Measurements from ENCODE around the gene SATB2. TPM values are rescaled to one million over a fixed set of nuclear protein-coding genes. Genes with fewer than 3 reads are reported as not detected.

The SATB2 gene
- polyA plus RNA-seq, 1 of the 3 experiments (the other 2 are of a cell fraction), result 0.13 TPM

- 4% methylated on average over 3 of the region's 3 CpGs for WGBS (ENCODE audit: low lambda C conversion rate)
- ChIA-PET CTCF (no interaction called here), POLR2A (no interaction called here)
- Histone ChIP-seq H3K9me2 (no peaks in the 10 kb centered on the region), H3F3A (replicated peaks; ENCODE audit: insufficient read depth) (no peaks in the 10 kb centered on the region), H3K9ac (no peak overlapping the region), H3K27me3 (ENCODE audit: insufficient read depth) (peaks cover 9% of the 10 kb centered on the region; the same call in 1 of the 2 replicates), H3K4me3 (ENCODE audit: low read depth in 2 of 2, low read length in 1 of 2) (no peak overlapping the region), H3K4me1 (ENCODE audit: control insufficient read depth in 1 of 2, insufficient read depth in 2 of 2, low read depth in 1 of 2, low read length in 1 of 2) (no peaks in the 10 kb centered on the region; a peak in 1 of 4 replicates), H2AFZ (ENCODE audit: low read depth) (no peak overlapping the region), H4K20me1 (ENCODE audit: insufficient read depth) (no peaks in the 10 kb centered on the region), H3K36me3 (replicated peaks in 1 of 2; ENCODE audit: control insufficient read depth in 1 of 2, insufficient read depth in 2 of 2, low read length in 1 of 2) (no peaks in the 10 kb centered on the region), H3K79me2 (ENCODE audit: insufficient read depth) (no peaks in the 10 kb centered on the region), H3K9me3 (no peaks in the 10 kb centered on the region), H3K27ac (ENCODE audit: low read depth in 2 of 2, low read length in 1 of 2) (no peak overlapping the region), H3K4me2 (no peak overlapping the region)
- DNase-seq, result no peak
- no peak for TF ChIP-seq NRF1 (IDR thresholded peaks at IDR 0.05; ENCODE audit: low read depth, low read length)
- no peak for TF ChIP-seq CHD2 (IDR thresholded peaks at IDR 0.05; ENCODE audit: low read length, partially characterized antibody)
- no peak for TF ChIP-seq JUND (IDR thresholded peaks at IDR 0.05)
- TF ChIP-seq EP300 (IDR thresholded peaks at IDR 0.05; ENCODE audit: borderline replicate concordance in 1 of 2, low read depth in 1 of 2, low read length in 1 of 2), result no peak
Measured at GRCh38 chr2:199414001-199414400, 43.7 kb downstream of the SATB2 start.

- 7% methylated on average over 4 of the region's 4 CpGs for WGBS (ENCODE audit: low lambda C conversion rate)
- H3K4me2 ChIP-seq, result no peak overlapping the region
- H3K9me3 ChIP-seq, result no peaks in the 10 kb centered on the region
- no peaks in the 10 kb centered on the region for H3K79me2 ChIP-seq (ENCODE audit: insufficient read depth)
- H3K27me3 ChIP-seq (ENCODE audit: insufficient read depth), result peaks cover 9% of the 10 kb centered on the region; the same call in 1 of the 2 replicates
- CTCF ChIA-PET, result no interaction called here
- no peak overlapping the region for H3K4me3 ChIP-seq (ENCODE audit: low read depth in 2 of 2, low read length in 1 of 2)
- H3K4me1 ChIP-seq (ENCODE audit: control insufficient read depth in 1 of 2, insufficient read depth in 2 of 2, low read depth in 1 of 2, low read length in 1 of 2), result no peaks in the 10 kb centered on the region; a peak in 1 of 4 replicates
- H3K27ac ChIP-seq (ENCODE audit: low read depth in 2 of 2, low read length in 1 of 2), result no peak overlapping the region
- no peak overlapping the region for H2AFZ ChIP-seq (ENCODE audit: low read depth)
- TF ChIP-seq, protein P1, sequence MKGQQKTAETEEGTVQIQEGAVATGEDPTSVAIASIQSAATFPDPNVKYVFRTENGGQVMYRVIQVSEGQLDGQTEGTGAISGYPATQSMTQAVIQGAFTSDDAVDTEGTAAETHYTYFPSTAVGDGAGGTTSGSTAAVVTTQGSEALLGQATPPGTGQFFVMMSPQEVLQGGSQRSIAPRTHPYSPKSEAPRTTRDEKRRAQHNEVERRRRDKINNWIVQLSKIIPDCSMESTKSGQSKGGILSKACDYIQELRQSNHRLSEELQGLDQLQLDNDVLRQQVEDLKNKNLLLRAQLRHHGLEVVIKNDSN (IDR thresholded peaks at IDR 0.05; ENCODE audit: borderline replicate concordance, low read depth), result no peak
- TF ChIP-seq NFIC (IDR thresholded peaks at IDR 0.05; ENCODE audit: borderline replicate concordance), result no peak
- POLR2A ChIA-PET, result no interaction called here
- H3K36me3 ChIP-seq (replicated peaks in 1 of 2; ENCODE audit: control insufficient read depth in 1 of 2, insufficient read depth in 2 of 2, low read length in 1 of 2), result no peaks in the 10 kb centered on the region
- no peaks in the 10 kb centered on the region for H3F3A ChIP-seq (replicated peaks; ENCODE audit: insufficient read depth)
- peaks cover under 1% of the 10 kb centered on the region; the same call in 1 of the 2 replicates for H3K9me2 ChIP-seq
- H4K20me1 ChIP-seq (ENCODE audit: insufficient read depth), result no peaks in the 10 kb centered on the region
- no peak for DNase-seq
- no peak overlapping the region for H3K9ac ChIP-seq
Measured at GRCh38 chr2:199409759-199410529, 47.8 kb downstream of the SATB2 start.

- no peaks in the 10 kb centered on the region for H3K36me3 ChIP-seq (replicated peaks in 1 of 2; ENCODE audit: control insufficient read depth in 1 of 2, insufficient read depth in 2 of 2, low read length in 1 of 2)
- no peaks in the 10 kb centered on the region for H3K9me3 ChIP-seq
- H3K9ac ChIP-seq, result no peak overlapping the region
- no peaks in the 10 kb centered on the region for H4K20me1 ChIP-seq (ENCODE audit: insufficient read depth)
- H2AFZ ChIP-seq (ENCODE audit: low read depth), result no peak overlapping the region
- H3K4me3 ChIP-seq (ENCODE audit: low read depth in 2 of 2, low read length in 1 of 2), result no peak overlapping the region
- no peaks in the 10 kb centered on the region for H3K79me2 ChIP-seq (ENCODE audit: insufficient read depth)
- CTCF ChIA-PET, result interaction anchor here (0.6 kb wide), 1 partner anchor 98 kb away, joined by 3 read pairs; no protein-coding TSS in a partner anchor
- H3F3A ChIP-seq (replicated peaks; ENCODE audit: insufficient read depth), result no peaks in the 10 kb centered on the region
- DNase-seq, result no peak
- no peak overlapping the region for H3K27ac ChIP-seq (ENCODE audit: low read depth in 2 of 2, low read length in 1 of 2)
- POLR2A ChIA-PET, result no interaction called here
- no peak overlapping the region for H3K4me2 ChIP-seq
- H3K4me1 ChIP-seq (ENCODE audit: control insufficient read depth in 1 of 2, insufficient read depth in 2 of 2, low read depth in 1 of 2, low read length in 1 of 2), result no peaks in the 10 kb centered on the region; a peak in 1 of 4 replicates
- no peaks in the 10 kb centered on the region for H3K27me3 ChIP-seq (ENCODE audit: insufficient read depth)
- peaks cover 4% of the 10 kb centered on the region; the same call in 1 of the 2 replicates for H3K9me2 ChIP-seq
- TF ChIP-seq MXI1 (IDR thresholded peaks at IDR 0.05; ENCODE audit: low read depth, low read length) (no peak), GATA2 (CRISPR knock-in tag; IDR thresholded peaks at IDR 0.05) (no peak), ELF1 (IDR thresholded peaks at IDR 0.05) (no peak), RFX5 (IDR thresholded peaks at IDR 0.05; ENCODE audit: low read length) (no peak), EZH2phosphoT487 (IDR thresholded peaks at IDR 0.05; ENCODE audit: borderline replicate concordance, low read depth) (no peak), GABPA (IDR thresholded peaks at IDR 0.05; ENCODE audit: low read depth) (no peak), RAD21 (IDR thresholded peaks at IDR 0.05; ENCODE audit: low read length) (no peak), RXRA (IDR thresholded peaks at IDR 0.05; ENCODE audit: borderline replicate concordance, low read depth) (no peak), IRF3 (IDR thresholded peaks at IDR 0.05; ENCODE audit: low read depth, low read length) (no peak), RCOR1 (IDR thresholded peaks at IDR 0.05; ENCODE audit: low read length) (no peak), YY1 (IDR thresholded peaks at IDR 0.05; ENCODE audit: low read depth) (no peak)
- TF ChIP-seq, protein P1 (IDR thresholded peaks at IDR 0.05; ENCODE audit: borderline replicate concordance, low read depth), result no peak
- TF ChIP-seq, protein P2, sequence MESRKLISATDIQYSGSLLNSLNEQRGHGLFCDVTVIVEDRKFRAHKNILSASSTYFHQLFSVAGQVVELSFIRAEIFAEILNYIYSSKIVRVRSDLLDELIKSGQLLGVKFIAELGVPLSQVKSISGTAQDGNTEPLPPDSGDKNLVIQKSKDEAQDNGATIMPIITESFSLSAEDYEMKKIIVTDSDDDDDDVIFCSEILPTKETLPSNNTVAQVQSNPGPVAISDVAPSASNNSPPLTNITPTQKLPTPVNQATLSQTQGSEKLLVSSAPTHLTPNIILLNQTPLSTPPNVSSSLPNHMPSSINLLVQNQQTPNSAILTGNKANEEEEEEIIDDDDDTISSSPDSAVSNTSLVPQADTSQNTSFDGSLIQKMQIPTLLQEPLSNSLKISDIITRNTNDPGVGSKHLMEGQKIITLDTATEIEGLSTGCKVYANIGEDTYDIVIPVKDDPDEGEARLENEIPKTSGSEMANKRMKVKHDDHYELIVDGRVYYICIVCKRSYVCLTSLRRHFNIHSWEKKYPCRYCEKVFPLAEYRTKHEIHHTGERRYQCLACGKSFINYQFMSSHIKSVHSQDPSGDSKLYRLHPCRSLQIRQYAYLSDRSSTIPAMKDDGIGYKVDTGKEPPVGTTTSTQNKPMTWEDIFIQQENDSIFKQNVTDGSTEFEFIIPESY (IDR thresholded peaks at IDR 0.05; ENCODE audit: borderline replicate concordance, low read depth), result no peak
Measured at GRCh38 chr2:199407421-199407820, 50.3 kb downstream of the SATB2 start.
